GM19463 (cell line): ENCODE data around the gene MYO10.
"Not testable (repeated sequence)": the region's sequence is repeated elsewhere in the genome, so short reads cannot be mapped to it uniquely, and the experiment has no call there.

ENCODE experiments used
- ATAC-seq: cut with Tn5 transposase; IDR thresholded peaks from one replicate; pipeline ENCODE4 v1.9.1; 2021; ENCODE audit warnings: mild to moderate bottlenecking, moderate library complexity; ENCODE audit not compliant: unreplicated experiment

Gene MYO10

DNA sequence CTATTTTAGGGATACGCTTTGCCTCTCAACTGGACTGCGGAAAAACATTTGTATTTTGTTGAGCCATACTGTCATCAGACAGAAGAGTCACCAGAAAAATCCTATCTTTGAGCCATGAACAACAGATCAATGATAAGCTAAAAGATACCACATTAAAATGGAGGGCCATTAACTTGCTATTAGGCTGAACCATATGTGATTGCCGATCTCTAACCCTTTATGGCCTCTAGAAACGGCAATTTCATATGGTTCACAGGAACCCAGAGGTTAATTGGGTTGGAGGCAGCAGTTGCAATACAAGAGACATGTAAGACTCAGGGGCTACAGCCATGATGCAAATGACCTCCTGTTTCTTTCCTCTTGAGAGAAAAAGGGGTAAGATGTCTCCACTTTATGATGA lies 69.8 kb downstream of the MYO10 start:
- ATAC-seq = no peak

DNA sequence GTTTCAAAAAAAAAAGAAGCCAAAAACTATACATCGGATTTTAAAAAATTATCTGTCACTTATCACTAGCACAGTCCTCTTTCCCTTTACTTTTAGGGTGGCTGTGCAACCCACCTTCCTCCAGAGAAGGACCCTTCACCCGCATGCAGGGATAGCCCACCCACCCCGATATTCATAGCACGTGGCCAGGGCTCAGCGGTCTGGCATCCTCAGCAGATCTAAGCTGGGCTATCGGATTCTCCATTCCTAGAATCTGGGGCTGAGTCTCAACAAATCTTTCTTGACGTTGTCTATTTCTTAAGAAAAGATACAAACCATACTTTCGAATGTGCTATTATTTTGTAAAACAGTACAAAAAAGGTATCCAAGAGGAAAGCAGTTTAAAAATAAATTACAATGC lies 70.9 kb downstream of the MYO10 start:
- no peak for ATAC-seq

DNA sequence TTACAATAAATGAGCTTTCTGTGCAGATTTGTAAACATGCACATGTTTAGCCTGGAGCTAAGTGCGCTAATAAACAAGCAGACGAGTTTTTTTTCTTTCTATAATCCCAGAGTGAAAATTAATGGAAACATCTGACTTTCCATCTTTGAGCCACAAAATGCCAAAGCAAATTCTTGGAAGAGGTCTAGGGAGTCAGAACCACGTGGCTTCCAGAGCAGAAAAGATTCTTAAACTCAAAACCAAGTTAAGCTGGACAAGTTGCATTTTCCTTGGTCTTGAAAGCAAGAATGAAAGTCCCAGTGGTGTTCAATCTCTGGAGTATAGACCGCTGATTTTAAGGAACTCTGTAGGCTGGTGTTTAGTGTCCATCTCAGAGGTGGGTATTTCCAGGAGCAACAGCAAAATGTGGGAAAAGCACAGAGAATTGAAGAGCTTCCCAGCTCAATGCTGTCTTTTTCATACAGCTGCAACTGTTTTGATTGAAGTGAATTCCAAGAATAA lies 71.4 kb downstream of the MYO10 start:
- ATAC-seq = no peak

DNA sequence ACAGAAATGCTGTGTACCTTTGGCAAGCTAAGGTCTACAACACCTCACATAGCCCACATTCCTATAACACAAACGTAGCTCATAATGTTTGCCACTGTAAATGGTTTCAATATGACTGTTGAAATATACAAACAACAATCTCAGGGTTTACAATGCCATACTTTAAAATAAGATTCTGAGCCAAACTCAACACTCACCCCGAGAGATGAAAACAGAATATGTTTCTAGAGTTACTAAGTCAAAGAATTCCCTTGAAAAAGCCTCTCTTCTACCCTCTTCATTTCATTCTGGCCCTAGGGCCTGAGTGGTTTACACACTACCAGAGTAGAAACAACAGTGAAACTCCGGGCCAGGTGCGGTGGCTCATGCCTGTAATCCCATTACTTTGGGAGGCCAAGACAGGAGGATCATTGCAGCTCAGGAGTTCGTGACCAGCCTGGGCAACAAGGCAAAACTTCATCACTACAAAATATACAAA lies 72.6 kb downstream of the MYO10 start:
- no peak for ATAC-seq

DNA sequence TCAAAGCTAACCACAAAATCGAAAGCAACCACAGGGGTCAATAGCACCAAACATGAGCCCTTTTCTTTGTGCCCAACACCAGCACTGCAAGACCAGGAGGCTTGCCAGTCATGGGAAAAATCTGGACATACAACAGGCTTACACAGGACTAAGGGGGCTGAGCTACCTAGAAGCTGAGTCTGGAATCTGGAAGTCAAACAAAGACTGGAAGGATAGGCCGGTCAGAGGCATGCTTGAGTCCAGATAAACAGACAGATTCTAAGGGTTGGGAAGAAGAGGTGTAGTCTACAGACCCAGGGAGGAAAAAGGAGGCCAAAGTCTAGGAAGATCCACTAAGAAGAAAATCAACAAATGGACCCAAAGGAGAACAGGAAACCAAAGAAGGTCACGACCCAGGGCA lies 73.3 kb downstream of the MYO10 start:
- no peak for ATAC-seq

DNA sequence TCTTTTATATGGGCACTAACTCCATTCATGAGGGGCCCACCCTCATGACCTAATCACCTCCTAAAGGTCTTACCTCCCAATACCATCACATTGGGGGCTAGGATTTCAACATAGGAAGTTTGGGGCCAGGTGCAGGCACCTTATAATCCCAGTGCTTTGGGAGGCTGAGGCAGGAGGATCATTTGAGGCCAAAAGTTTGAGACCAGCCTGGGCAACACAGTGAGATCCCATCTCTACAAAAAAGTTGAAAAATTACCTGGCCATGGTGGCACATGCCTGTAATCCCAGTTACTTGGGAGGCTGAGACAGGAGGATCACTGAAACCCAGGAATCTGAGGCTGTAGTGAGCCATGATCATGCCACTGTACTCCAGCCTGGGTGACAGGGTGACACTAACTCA lies 76.7 kb downstream of the MYO10 start:
- ATAC-seq = no peak

DNA sequence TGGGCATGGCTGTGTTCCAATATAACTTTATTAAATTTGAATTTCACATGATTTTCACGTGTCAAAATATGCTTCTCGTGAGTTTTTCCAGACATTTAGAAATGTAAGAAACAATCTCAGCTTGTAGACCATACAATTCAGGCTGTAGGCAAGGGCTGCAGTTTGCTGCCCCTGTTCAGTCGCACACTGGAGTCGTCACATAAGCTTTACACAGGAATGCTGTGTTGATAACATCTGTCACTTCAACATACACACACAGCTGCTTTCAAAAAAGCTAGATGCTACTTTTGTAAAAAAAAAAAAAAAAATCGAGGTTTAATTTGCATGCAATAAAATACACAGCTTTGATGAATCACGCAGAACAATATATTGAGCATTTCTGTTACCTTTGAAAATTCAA lies 77.9 kb downstream of the MYO10 start:
- ATAC-seq = no peak

DNA sequence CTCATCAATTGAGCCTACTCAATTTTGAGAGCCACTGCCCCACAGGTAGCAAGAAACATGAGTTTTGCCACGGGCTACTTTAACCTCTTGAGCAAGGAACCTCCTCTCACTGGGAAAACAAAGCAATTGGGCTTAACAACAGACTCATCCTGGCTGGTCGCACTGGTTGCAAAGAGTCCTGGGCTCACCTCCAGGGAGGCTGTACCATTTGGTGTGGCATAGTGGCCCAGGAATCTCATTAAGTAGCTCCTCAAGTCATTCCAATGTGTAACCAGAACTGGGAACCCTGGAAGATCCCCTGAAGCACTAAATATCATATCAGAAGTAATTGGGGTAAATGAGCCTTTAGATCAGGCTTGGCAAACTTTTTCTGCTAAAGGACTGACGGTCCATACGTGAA lies 78.5 kb downstream of the MYO10 start:
- ATAC-seq = no peak

DNA sequence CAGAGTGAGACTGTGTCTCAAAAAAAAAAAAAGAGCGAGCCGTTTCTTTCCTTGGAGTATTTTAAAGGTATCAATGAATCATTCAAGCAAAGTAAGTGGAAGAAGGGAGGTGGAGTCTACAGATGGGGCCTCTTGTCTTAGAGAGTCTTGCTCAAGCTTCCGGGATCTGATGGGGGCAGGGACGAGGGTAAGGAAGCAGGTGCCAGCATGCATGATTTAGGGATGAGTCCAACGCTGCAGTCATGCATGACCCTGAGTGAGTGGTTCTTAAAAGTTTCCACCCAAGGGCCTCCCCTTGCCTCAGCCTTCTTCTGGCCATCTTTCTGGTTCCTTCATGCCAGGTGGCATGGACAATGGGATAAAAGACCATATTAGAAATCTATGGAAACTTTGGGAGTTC lies 79.6 kb downstream of the MYO10 start:
- ATAC-seq = no peak

DNA sequence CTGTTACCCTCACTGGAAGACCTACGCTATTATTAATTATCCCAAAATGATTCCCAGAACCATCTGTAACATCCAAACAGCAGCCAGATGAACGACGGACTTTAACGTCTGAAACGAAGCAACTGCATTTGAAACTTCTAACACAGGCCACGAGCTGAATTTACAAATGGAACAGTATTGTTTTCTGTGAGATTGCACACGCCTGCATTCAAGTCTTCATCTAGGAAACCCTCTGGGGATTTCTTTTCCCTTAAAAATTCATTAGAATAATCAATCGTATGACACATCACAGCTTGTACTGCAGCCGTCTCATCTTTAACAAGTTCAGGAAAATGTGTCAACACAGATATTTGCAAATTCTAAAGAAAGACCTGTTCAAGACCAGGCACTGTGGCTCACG lies 80.2 kb downstream of the MYO10 start:
- ATAC-seq = no peak

DNA sequence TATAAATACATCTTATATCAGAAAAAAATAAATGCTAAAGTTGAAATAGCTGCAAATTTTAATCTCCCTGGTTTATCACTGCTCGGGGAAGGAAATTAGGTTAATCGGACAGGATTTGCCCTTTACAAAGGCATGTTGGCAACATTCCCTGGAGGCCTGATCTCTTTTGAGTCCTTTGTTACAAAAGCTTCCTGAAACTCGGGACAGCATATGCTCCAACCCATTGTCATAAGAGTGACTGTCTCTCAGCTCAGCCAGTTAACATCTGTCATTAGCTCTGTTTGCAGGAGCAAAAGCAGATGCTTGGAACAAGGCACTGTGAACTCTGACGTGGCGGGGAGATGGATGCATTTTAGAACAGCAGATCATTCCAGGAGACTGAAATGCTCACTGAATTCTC lies 80.6 kb downstream of the MYO10 start:
- ATAC-seq = no peak

DNA sequence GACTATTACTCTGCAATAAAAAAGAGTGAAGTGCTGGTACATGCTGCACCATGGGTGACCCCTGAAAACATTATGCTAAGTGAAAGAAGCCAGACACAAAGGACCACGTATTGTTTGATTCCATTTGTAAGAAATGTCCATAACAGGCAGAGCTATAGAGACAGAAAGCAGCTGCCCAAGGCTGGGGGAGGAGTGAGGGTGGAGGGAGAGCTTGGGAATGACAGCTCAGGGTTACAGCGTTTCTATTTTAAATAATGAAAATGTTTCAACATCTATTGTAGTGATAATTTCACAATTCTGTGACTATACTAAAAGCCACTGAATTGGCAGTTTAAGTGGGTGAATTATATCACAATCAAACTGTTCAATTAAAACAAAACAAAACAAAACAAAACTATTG lies 81.7 kb downstream of the MYO10 start:
- ATAC-seq = no peak

DNA sequence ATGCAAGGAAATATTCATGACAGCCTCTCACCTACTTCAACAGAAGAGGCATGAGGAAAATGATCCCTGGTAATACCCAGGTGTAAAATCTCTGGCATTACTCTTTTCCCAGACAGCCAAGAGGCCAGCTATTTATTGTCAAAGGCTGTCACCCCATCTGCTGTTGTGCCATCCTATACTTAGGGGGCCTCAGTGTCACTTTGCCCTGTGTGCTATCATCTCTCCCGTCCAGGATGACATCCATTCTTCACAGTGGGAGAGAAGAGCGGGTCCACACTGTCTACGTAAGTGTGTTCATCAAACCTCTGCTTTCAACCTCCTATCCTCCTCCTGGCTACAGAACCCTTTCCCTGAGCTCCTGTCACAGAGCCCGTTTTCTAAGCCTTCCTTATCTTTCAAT lies 82.6 kb downstream of the MYO10 start:
- no peak for ATAC-seq

DNA sequence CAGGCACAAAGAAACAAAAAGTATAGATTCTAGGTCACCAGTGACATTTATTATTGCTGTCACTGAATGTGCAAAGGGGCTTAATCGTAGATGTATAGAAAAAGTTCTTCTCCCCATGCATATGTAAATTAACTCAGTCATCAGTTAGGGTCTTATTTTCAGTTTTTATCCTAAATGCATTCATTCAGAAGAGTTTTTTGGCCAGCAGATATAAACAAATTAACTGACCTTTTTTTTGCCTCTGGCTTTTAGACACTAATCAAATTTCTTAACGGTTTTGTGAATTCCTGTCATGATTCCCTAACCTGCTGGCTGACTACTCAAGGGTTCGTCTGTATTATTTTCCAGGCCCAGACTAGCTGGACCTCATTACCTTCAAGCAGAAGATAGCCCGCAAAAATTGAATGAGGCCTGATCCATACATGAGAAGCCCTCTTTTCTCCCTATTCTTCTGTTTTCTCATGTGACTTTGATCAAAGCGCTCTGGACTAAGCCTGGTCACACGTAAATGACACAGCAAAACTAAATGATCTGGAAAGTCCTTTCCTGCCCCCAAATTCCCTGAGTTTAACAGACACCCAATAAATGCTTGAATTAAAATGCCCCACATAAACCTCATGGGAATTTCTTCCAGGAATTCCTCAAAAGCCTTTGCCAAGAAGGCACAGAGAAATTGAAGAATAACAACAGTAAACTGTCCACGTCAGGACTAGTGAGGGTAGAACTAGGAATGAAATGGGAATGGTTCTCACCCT lies 83.7 kb downstream of the MYO10 start:
- no peak for ATAC-seq

DNA sequence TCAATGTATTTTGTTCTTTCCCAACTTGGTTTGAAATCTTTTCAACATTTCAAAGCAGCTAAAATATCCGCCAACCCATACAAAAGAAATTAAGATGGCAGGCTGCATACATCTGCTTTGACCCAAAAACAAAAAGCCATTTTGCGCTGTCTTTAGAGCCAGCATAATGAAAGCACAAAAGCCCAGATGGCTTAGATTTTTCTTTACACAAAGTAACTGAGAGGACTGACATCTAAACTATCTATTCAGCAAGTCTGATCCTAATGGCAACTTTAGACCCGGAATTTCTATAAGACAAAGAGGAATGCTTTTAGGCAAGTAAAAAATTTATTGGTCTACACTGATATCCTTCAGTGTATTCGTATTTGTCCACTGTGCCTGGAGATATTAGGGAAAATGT lies 86.3 kb downstream of the MYO10 start:
- ATAC-seq = no peak

DNA sequence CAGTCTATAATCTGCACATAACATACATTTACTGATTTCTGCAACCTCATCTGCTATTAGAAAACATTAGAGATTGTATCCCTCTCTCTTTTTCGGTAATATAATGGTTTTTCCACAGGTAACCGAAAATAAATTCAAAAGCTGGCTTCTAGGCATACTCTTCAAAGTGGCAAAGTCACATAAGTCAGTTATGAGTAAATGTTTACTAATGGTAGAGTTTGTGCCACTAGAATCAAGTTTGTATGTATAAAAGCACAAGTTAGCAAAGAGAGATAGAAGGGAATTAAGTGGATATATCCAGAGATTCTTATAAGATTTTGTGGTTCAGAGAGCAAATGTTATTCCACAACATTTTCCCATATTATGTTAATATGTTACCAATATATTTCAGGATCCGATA lies 86.9 kb downstream of the MYO10 start:
- ATAC-seq = no peak

DNA sequence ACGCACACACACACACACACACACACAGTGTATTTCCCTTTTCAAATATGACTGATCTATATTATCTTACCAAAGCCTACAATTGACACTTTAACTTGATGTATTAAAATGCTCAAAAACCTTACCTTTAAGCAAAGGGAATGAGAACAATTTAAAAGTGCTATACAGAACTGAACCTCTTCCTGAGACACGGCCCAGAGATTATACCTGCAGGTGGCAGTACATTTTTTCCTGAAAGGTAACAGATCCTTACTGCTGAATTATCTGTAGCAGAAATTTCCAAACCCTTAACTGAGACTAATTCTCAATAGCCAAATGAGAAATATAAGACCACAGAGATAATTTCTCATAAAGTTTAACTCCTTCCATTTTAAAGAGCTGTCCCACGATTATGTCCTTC lies 91.1 kb downstream of the MYO10 start:
- no peak for ATAC-seq

DNA sequence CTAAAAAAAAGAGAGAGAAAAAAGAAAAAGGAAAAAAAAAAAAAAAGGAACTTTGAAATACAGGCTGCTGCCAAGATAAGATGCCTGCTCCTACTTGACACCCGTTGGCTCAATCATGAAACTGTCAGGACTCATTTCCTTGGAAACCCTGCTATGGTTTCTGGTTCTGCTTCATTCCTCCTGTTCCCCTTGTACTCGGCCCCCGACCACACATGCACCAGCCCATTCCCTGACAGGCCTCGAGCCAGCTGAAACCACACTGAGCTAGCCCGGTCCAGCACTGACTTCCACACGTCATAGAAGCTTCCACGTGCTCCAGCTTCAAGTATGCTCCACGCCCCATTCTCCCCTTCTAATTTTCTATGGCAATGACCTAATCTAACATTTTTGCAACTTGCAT lies 93.2 kb downstream of the MYO10 start:
- no peak for ATAC-seq

DNA sequence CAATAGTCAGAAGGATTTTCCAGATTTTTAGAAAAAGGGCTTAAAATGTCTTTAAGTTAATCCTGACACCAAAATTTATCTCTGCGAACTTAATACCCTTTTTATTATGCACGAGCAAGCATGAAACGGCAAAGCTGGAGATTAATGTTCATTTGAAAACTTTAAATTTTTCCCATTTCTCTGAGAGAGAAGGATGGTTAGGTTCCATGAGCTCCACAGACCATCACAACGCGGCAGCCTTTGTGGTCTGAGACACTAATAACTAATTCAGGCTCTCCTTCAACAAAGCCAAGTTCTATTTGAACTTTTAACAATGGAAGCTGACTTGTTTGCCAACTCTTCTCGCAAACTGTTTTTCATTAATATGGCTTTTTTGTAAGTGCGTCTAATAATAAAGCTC lies 94.7 kb downstream of the MYO10 start:
- ATAC-seq = no peak

DNA sequence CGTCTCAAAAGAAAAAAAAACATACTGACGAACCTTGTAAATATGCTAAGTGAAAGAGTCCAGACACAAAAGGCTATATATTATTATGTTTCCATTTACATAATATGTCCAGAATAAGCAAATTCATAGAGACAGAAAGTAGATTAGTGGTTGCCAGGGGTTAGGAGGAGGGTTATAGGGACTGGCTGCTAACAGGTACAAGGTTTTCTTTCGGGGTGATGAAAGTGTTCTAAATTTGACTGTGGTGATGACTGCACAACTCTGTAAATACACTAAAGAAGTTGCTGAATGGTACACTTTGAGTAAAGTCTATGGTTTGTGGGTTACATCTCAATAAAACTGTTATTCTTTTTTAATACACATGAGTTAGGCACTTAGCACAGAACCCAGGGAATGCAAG lies 98.8 kb downstream of the MYO10 start:
- no peak for ATAC-seq

DNA sequence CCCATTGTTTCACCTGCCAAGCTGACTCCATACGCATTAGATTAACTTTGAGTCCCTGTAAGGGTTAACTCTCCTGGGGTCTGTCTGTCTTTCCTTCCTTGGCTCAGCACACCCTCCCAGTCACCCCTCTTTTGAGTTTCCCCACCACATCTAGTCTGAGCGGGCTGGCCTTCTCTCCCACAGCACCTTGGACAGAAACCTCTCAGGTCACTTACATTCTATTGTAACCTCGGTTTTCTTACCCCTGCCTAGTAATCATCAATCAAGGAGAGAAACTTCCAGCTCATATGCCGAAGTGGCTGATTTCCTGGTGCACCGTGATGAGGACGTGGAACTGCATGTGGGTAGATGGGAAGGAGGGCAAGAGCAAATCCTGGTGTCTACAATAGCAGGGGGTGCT lies 102.1 kb downstream of the MYO10 start:
- ATAC-seq = no peak

DNA sequence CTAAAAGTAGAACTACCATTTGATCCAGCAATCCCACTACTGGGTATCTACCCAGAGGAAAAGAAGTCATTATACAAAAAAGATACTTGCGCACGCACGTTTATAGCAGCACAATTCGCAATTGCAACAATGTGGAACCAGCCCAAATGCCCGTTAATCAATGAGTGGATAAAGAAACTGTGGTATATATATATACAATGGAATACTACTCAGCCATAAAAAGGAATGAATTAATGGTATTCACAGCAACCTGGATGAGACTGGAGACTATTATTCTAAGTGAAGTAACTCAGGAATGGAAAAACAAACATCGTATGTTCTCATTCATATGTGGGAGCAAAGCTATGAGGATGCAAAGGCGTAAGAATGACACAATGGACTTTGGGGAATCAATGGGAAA lies 104.8 kb downstream of the MYO10 start:
- not testable (repeated sequence) for ATAC-seq

DNA sequence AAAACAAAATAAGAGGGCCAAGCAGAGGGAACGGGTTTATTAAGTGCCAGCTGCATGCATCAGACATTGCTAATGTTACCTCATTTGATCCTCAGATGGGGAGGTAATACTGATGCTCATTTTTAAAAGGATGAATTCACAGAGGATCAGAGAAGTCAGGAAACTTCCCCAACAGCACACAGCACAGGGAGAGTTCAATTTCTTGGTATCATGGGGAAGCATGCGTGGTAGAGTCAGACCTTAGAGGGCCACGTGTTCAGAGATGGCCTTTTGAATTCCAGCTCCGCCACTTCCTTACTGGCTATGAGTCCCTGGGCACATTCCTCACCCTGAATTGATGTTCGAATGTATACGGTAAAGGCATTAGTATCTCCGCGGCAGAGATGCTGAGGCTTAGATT lies 108.3 kb downstream of the MYO10 start:
- ATAC-seq = no peak
